GM23338 (cell line): Measurements from ENCODE around the gene CDH7. TPM values are rescaled to one million over a fixed set of nuclear protein-coding genes. Genes with fewer than 3 reads are reported as not detected.

Source experiments
- ATAC-seq: fragments of 200-7000 bp; cut with Tn5 transposase; 3 replicates; pipeline ENCODE4 v1.9.1; 2020
- DNase-seq: peaks from one replicate; pipeline ENCODE4 v3.0.0-alpha.2; 2015; ENCODE audit warnings: low spot score
- H2AFZ ChIP-seq: fragments of 200-600 bp; sonication (generic); 2 replicates; pipeline ENCODE4 v1.8.0; 2016; ENCODE audit warnings: antibody characterized with exemption, mild to moderate bottlenecking, moderate library complexity
- H3F3A ChIP-seq: fragments of 200-600 bp; sonication (generic); replicated peaks from 2 replicates; pipeline ENCODE4 v1.8.0; 2017; ENCODE audit warnings: antibody characterized with exemption, mixed run types, low read depth
- H3K27ac ChIP-seq: fragments of 200-600 bp; sonication (generic); 2 replicates; pipeline ENCODE4 v1.6.1; 2016; ENCODE audit warnings: low read depth
- H3K27me3 ChIP-seq: fragments of 200-600 bp; sonication (generic); 2 replicates; pipeline ENCODE4 v1.8.0; 2016; ENCODE audit warnings: mild to moderate bottlenecking, mixed run types, moderate library complexity; ENCODE audit not compliant: insufficient read depth
- H3K36me3 ChIP-seq: fragments of 200-600 bp; sonication (generic); 2 replicates; pipeline ENCODE4 v1.8.0; 2016; ENCODE audit warnings: mild to moderate bottlenecking; ENCODE audit not compliant: insufficient read depth
- H3K4me1 ChIP-seq: fragments of 200-600 bp; sonication (generic); 2 replicates; pipeline ENCODE4 v1.8.0; 2016; ENCODE audit warnings: mild to moderate bottlenecking, moderate library complexity; ENCODE audit not compliant: insufficient read depth
- H3K4me2 ChIP-seq: fragments of 200-600 bp; sonication (generic); 2 replicates; pipeline ENCODE4 v1.7.1; 2017; ENCODE audit warnings: mixed run types
- H3K4me3 ChIP-seq: fragments of 200-600 bp; sonication (generic); 2 replicates; pipeline ENCODE4 v1.6.1; 2016; ENCODE audit warnings: mixed run types
- H3K79me2 ChIP-seq: fragments of 200-600 bp; sonication (generic); replicated peaks from 2 replicates; pipeline ENCODE4 v1.8.0; 2017; ENCODE audit warnings: mild to moderate bottlenecking; ENCODE audit not compliant: insufficient read depth
- H3K9me2 ChIP-seq: fragments of 200-600 bp; sonication (generic); 2 replicates; pipeline ENCODE4 v1.8.0; 2017; ENCODE audit not compliant: insufficient read depth
- H4K20me1 ChIP-seq: fragments of 200-600 bp; sonication (generic); replicated peaks from 2 replicates; pipeline ENCODE4 v1.8.0; 2017; ENCODE audit warnings: mild to moderate bottlenecking; ENCODE audit not compliant: insufficient read depth
- H3K27ac Mint-ChIP-seq: 2 replicates; pipeline ENCODE4 v1.8.0; 2020; ENCODE audit warnings: inconsistent platforms, mild to moderate bottlenecking, moderate library complexity, mixed read lengths
- H3K27me3 Mint-ChIP-seq: 3 replicates; pipeline ENCODE4 v1.8.0; 2022; ENCODE audit warnings: low read depth, mild to moderate bottlenecking, moderate library complexity, mixed read lengths, inconsistent platforms; ENCODE audit not compliant: insufficient read depth, poor library complexity
- H3K36me3 Mint-ChIP-seq: 3 replicates; pipeline ENCODE4 v1.8.0; 2021; ENCODE audit warnings: low read depth, mild to moderate bottlenecking, inconsistent platforms, moderate library complexity, mixed read lengths
- H3K4me1 Mint-ChIP-seq: 3 replicates; pipeline ENCODE4 v1.8.0; 2020; ENCODE audit warnings: mild to moderate bottlenecking, inconsistent platforms, mixed read lengths
- H3K4me3 Mint-ChIP-seq: 3 replicates; pipeline ENCODE4 v1.8.0; 2021; ENCODE audit warnings: moderate library complexity, mild to moderate bottlenecking, inconsistent platforms, mixed read lengths
- H3K9me3 Mint-ChIP-seq: 3 replicates; pipeline ENCODE4 v1.8.0; 2020; ENCODE audit warnings: moderate library complexity, mild to moderate bottlenecking, inconsistent platforms, mixed read lengths
- CREB1 ChIP-seq: fragments of 250-450 bp; sonication (Bioruptor Pico); IDR thresholded peaks from 2 replicates; pipeline ENCODE4 v1.5.0; 2020; ENCODE audit warnings: low read depth, mild to moderate bottlenecking, moderate library complexity
- CTCF ChIP-seq, 2 experiments: fragments of 200-600 bp in 1 of 2; sonication (generic) in 1 of 2; conservative IDR thresholded peaks; 2 replicates each; pipeline versions ENCODE4 v1.5.1 to v1.6.1; 2016 to 2017; ENCODE audit warnings: antibody characterized with exemption in 2 of 2, low read depth in 2 of 2, mild to moderate bottlenecking in 2 of 2, moderate library complexity in 1 of 2
- EZH2 ChIP-seq: fragments of 200-600 bp; sonication (generic); IDR thresholded peaks from one replicate; pipeline ENCODE4 v1.8.0; 2017; ENCODE audit warnings: antibody characterized with exemption, mild to moderate bottlenecking, low read depth; ENCODE audit not compliant: unreplicated experiment
- NANOG ChIP-seq: IDR thresholded peaks from 2 replicates; pipeline ENCODE4 v1.6.1; 2016; ENCODE audit warnings: antibody characterized with exemption, borderline replicate concordance
- POLR2AphosphoS5 ChIP-seq: IDR thresholded peaks from 2 replicates; pipeline ENCODE4 v1.6.1; 2016; ENCODE audit warnings: antibody characterized with exemption, low read depth
- ZNF114 ChIP-seq: fragments of 250-450 bp; sonication (Bioruptor Pico); IDR thresholded peaks from 2 replicates; pipeline ENCODE4 v1.5.0; 2020; ENCODE audit warnings: mild to moderate bottlenecking, moderate library complexity
- ZNF331 ChIP-seq: fragments of 250-450 bp; sonication (Bioruptor Pico); IDR thresholded peaks from 2 replicates; pipeline ENCODE4 v1.5.0; 2020; ENCODE audit warnings: low read depth, mild to moderate bottlenecking, moderate library complexity
- ZNF462 ChIP-seq: fragments of 250-450 bp; sonication (Bioruptor Pico); IDR thresholded peaks from 2 replicates; pipeline ENCODE4 v1.5.0; 2020; ENCODE audit warnings: mild to moderate bottlenecking, moderate library complexity
- polyA plus RNA-seq: library from polyadenylated mRNA; unstranded; fragments of >200 nt; fragmentation: Nextera tagmentation; extraction: Ambion mirVana; gene quantifications from 2 replicates; pipeline ENCODE4 v1.2.1, GENCODE V29; 2016
- total RNA-seq: library from RNA; depleted of rRNA; stranded (reverse); fragments of >200 nt; shearing (Covaris generic); gene quantifications from 2 replicates; pipeline ENCODE4 v1.2.3, GENCODE V29; 2014
- TF ChIP-seq, protein P1 (sequence below): IDR thresholded peaks from 2 replicates; pipeline ENCODE4 v1.6.1; 2016; ENCODE audit warnings: antibody characterized with exemption
- TF ChIP-seq, protein P2 (sequence below): IDR thresholded peaks from one replicate; pipeline ENCODE4 v1.6.1; 2018; ENCODE audit warnings: antibody characterized with exemption; ENCODE audit not compliant: unreplicated experiment

The CDH7 gene
- total and polyA plus RNA-seq, 2 experiments from 2014 or later: 1.8 TPM

DNA sequence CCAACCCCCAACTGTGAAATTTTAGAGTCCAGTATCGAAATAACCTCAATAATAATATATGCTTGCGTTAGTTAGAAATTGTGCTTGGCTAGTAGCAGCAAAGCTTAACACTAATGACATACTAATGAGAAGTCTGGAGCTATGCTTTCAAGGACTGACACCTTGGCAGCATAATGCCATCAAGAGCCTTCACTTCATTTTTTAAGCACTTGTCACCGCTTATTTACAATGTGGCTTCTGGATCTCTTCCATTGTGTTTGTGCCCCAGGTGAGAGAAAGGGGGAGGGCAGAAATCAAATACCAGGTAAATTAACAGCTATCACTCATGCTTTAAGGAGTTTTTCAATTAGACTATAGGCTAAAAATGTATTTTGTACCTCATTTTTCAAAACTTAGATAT lies 101.5 kb downstream of the CDH7 start:
- DNase-seq (no peak), ATAC-seq (no peak)
- H3F3A ChIP-seq: no peaks in the 10 kb centered on the region
- no peaks in the 10 kb centered on the region for H3K36me3 ChIP-seq
- Mint-ChIP-seq H3K27ac (no peak overlapping the region), H3K27me3 (no peaks in the 10 kb centered on the region), H3K9me3 (no peaks in the 10 kb centered on the region), H3K4me3 (no peak overlapping the region), H3K36me3 (no peaks in the 10 kb centered on the region), H3K4me1 (peaks cover 11% of the 10 kb centered on the region)
- peaks cover 9% of the 10 kb centered on the region for H3K4me1 ChIP-seq
- TF ChIP-seq CREB1 (CRISPR knock-in tag) (no peak), NANOG (no peak), ZNF114 (CRISPR knock-in tag) (no peak), ZNF331 (CRISPR knock-in tag) (no peak), EZH2 (no peak), POLR2AphosphoS5 (no peak), ZNF462 (no peak), CTCF (conservative IDR thresholded peaks at IDR 0.05; ENCODE audit: low read depth in 2 of 2) (no peak)
- TF ChIP-seq, protein P1, sequence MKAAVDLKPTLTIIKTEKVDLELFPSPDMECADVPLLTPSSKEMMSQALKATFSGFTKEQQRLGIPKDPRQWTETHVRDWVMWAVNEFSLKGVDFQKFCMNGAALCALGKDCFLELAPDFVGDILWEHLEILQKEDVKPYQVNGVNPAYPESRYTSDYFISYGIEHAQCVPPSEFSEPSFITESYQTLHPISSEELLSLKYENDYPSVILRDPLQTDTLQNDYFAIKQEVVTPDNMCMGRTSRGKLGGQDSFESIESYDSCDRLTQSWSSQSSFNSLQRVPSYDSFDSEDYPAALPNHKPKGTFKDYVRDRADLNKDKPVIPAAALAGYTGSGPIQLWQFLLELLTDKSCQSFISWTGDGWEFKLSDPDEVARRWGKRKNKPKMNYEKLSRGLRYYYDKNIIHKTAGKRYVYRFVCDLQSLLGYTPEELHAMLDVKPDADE: no peak
- TF ChIP-seq, protein P2, sequence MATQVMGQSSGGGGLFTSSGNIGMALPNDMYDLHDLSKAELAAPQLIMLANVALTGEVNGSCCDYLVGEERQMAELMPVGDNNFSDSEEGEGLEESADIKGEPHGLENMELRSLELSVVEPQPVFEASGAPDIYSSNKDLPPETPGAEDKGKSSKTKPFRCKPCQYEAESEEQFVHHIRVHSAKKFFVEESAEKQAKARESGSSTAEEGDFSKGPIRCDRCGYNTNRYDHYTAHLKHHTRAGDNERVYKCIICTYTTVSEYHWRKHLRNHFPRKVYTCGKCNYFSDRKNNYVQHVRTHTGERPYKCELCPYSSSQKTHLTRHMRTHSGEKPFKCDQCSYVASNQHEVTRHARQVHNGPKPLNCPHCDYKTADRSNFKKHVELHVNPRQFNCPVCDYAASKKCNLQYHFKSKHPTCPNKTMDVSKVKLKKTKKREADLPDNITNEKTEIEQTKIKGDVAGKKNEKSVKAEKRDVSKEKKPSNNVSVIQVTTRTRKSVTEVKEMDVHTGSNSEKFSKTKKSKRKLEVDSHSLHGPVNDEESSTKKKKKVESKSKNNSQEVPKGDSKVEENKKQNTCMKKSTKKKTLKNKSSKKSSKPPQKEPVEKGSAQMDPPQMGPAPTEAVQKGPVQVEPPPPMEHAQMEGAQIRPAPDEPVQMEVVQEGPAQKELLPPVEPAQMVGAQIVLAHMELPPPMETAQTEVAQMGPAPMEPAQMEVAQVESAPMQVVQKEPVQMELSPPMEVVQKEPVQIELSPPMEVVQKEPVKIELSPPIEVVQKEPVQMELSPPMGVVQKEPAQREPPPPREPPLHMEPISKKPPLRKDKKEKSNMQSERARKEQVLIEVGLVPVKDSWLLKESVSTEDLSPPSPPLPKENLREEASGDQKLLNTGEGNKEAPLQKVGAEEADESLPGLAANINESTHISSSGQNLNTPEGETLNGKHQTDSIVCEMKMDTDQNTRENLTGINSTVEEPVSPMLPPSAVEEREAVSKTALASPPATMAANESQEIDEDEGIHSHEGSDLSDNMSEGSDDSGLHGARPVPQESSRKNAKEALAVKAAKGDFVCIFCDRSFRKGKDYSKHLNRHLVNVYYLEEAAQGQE: no peak
- no peaks in the 10 kb centered on the region for H3K79me2 ChIP-seq
- no peak overlapping the region for H3K27ac ChIP-seq
- H4K20me1 ChIP-seq: no peaks in the 10 kb centered on the region
- no peaks in the 10 kb centered on the region for H3K27me3 ChIP-seq
- no peak overlapping the region for H3K4me2 ChIP-seq
- no peak overlapping the region for H2AFZ ChIP-seq
- no peaks in the 10 kb centered on the region for H3K9me2 ChIP-seq
- H3K4me3 ChIP-seq: no peak overlapping the region
